Astrocyte of the cerebellum (primary cell): ENCODE measurements around the gene NRCAM.

Source experiments
- DNase-seq: peaks from one replicate; pipeline ENCODE4 v3.0.0-alpha.2; 2011; ENCODE audit warnings: low read depth
- H3K4me3 ChIP-seq: 2 replicates; pipeline ENCODE4 v1.5.1; 2011; ENCODE audit warnings: mild to moderate bottlenecking, low read depth, low read length, moderate library complexity
- CTCF ChIP-seq: IDR thresholded peaks from 2 replicates; pipeline ENCODE4 v1.5.1; 2012; ENCODE audit warnings: low read length, low read depth, moderate library complexity, mild to moderate bottlenecking; ENCODE audit errors: missing control alignments
- in situ Hi-C: cut with HindIII; loops from 2 replicates; pipeline ENCODE4 v1.10.0; 2017; ENCODE audit warnings: low sequenced_read_pairs

Gene NRCAM

GRCh38 chr7:108461840-108462239 is 5.6 kb upstream of the NRCAM start:
- no peak for TF ChIP-seq CTCF
- in situ Hi-C loops, result no loop called here
- no peak overlapping the region for H3K4me3 ChIP-seq
- DNase-seq, result no peak

DNA sequence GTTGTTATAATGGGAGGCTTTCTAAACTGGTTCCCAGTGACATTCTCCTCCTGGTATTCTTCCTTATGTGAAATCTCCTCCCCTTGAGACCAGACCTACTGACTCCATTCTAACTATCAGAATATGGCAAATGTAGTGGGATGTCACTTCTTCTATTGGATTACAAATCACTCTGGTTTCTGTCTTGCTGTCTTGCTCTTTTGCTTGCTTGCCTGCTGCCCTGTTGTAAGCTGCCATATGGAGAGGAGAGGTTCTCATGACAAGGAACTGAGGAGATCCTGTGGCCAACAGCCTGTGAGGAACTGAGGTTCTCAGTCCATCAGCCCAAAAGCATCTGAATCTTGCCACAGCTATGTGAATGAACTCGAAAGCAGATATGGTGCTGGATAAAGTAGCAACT is 4.7 kb upstream of the NRCAM start:
- no peak for DNase-seq
- no peak overlapping the region for H3K4me3 ChIP-seq
- TF ChIP-seq CTCF, result no peak
- in situ Hi-C loops, result no loop called here

DNA sequence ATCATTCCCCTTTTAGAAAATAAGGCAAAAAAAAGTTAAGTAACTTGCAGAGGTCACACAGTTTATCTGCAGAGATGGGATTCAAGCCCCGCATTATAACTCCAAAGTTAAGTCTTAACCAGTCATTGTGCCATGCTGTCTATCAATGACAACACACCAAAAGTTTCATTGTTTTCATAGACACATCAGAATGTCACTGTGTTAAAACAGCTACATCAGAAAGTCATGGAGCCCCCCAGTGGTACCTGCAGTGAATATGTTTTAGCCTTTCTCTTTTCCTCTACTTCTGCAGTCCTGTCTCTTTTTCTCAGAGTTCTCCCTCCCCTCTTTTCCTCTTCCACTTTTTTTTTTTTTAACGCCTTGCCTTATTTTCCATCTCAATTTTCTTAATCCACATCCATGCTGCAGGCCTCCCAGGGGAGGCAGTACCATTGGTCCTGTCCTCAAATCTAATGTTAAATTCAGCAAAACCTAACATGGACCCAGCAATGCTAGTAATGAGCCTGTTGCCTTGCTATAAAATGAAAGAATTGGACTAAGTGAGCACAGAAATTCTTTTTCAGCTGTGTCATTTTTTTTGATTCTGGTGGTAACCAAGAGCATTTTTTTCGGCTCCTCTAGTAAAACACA is 3.8 kb upstream of the NRCAM start:
- peak; percentile 69 for TF ChIP-seq CTCF
- no peak overlapping the region for H3K4me3 ChIP-seq
- DNase-seq, result no peak
- in situ Hi-C loops, result no loop called here

DNA sequence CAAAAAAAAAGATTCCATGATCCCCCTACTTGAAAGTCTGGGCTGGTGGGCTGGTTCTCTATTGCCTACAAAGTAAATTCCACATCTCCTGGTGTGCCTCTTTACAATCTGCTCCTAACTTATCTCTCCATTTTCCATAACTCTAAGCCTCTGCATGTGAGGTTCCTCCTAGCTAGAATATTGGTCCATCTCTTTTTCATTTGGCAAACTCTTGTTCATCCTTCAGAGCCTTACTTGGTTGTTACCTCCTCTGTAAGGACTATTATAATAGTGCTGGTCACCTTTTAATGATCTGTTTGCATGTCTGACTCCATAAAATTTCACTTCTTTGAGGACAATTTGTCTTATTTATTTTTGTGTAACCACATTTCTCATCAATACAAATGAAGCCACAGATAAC is 1.6 kb upstream of the NRCAM start:
- in situ Hi-C loops, result no loop called here
- DNase-seq, result no peak
- no peak overlapping the region for H3K4me3 ChIP-seq
- no peak for TF ChIP-seq CTCF

- H3K4me3 ChIP-seq, result peak overlapping the region; percentile 59
- TF ChIP-seq CTCF, result no peak
- no peak for DNase-seq
- in situ Hi-C loops, result no loop called here
Observed at GRCh38 chr7:108456845-108457540, 757 bp upstream of the NRCAM start.

DNA sequence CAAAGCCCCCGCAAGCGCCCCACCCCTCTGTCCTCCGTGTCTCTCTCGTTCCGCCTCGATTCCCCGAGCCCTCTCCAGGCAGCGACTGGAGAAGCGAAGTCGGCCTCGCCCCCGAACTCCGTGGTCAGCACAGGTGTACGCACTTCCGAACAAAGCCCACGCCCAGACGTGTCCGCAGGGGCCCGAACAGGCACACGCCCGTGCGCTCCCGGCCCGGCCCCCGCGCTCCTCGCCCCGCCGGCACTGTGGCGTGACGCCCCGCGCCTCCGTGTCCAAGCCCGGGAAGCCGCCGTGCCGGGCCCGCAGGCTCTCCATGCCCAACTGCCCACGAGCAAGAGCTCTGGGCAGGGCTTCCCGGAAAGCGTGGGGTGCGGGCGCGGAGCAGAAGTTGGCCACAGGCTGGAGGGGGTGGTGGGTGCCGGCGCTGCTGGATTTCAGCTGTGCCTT is 662 bp downstream of the NRCAM start:
- in situ Hi-C loops, result no loop called here
- no peak for DNase-seq
- no peak for TF ChIP-seq CTCF
- H3K4me3 ChIP-seq, result peak overlapping the region; percentile 59
